HepG2 (cell line): ENCODE results near the gene TFPI. TPM values are rescaled to one million over a fixed set of nuclear protein-coding genes. Genes with fewer than 3 reads are reported as not detected.

ENCODE experiments used
- ATAC-seq: fragments of 200-7000 bp; cut with Tn5 transposase; 3 replicates; pipeline ENCODE4 v1.9.1; 2020; ENCODE audit warnings: mild to moderate bottlenecking, moderate library complexity
- BruUV-seq: library from RNA; stranded (reverse); fragments of 400-500 nt; replicated peaks from 2 replicates; lab custom pipeline; 2021; lab: Mats Ljungman, UMichigan
- CTCF ChIA-PET: fragments of 300-600 bp; formaldehyde crosslinking; extraction: SDS; loops from one replicate; lab custom pipeline; 2021; ENCODE audit warnings: low total read pairs, inconsistent platforms, low intra/inter-chr PET ratio; lab: Yijun Ruan, JAX
- POLR2A ChIA-PET: fragments of 350-600 bp; sonication (Branson Sonifier 250); formaldehyde crosslinking; loops from one replicate; lab custom pipeline; 2020; ENCODE audit warnings: antibody characterized with exemption, inconsistent platforms; lab: Yijun Ruan, JAX
- DNase-seq: peaks from one replicate; pipeline ENCODE4 v3.0.0-alpha.2; 2015; ENCODE audit warnings: low spot score
- FAIRE-seq: peaks from 3 replicates; lab custom pipeline; 2011; peaks lifted over from hg19 to GRCh38; lab: Jason Lieb, UNC
- H2AFZ ChIP-seq: one replicate; pipeline ENCODE4 v1.6.1; 2011; ENCODE audit warnings: low read length, inconsistent platforms
- H3K27ac ChIP-seq: fragments of 300-600 bp; 3 replicates; pipeline ENCODE4 v1.8.0; 2011; ENCODE audit warnings: mixed run types, mild to moderate bottlenecking, mixed read lengths, low read length, inconsistent platforms; ENCODE audit not compliant: insufficient read depth; ENCODE audit errors: extremely low read length
- H3K27me3 ChIP-seq, 2 experiments: fragments of 200-600 bp in 1 of 2; 2 replicates in 1 of 2; 3 replicates in 1 of 2; pipeline versions ENCODE4 v1.6.0 to v1.8.0; 2011; ENCODE audit warnings: low read length in 2 of 2, mild to moderate bottlenecking in 2 of 2, moderate library complexity in 2 of 2, inconsistent platforms in 1 of 2; ENCODE audit not compliant: insufficient read depth in 2 of 2, control insufficient read depth in 1 of 2
- H3K36me3 ChIP-seq, 2 experiments: fragments of 200-600 bp in 1 of 2; replicated peaks in 1 of 2; 2 replicates in 1 of 2; 3 replicates in 1 of 2; pipeline versions ENCODE4 v1.5.1 to v1.8.0; 2011; ENCODE audit warnings: low read length in 2 of 2, inconsistent platforms in 1 of 2; ENCODE audit not compliant: insufficient read depth in 2 of 2, control insufficient read depth in 1 of 2
- H3K4me1 ChIP-seq: 2 replicates; pipeline ENCODE4 v1.5.1; 2012; ENCODE audit warnings: low read length, inconsistent platforms; ENCODE audit not compliant: insufficient read depth
- H3K4me2 ChIP-seq: 2 replicates; pipeline ENCODE4 v1.6.0; 2011; ENCODE audit warnings: low read depth, low read length, inconsistent platforms
- H3K4me3 ChIP-seq, 3 experiments: fragments of 200-600 bp in 1 of 3; sonication (generic), shearing (Covaris generic) in 1 of 3; replicated peaks in 1 of 3; 2 replicates each; pipeline ENCODE4 v1.5.1; 2011 to 2016; ENCODE audit warnings: low read length in 3 of 3, inconsistent platforms in 2 of 3, low read depth in 2 of 3, mild to moderate bottlenecking in 2 of 3, control low read depth in 1 of 3, mixed read lengths in 1 of 3; ENCODE audit not compliant: insufficient read depth in 1 of 3
- H3K79me2 ChIP-seq: one replicate; pipeline ENCODE4 v1.6.1; 2011; ENCODE audit warnings: low read length, inconsistent platforms; ENCODE audit not compliant: insufficient read depth
- H3K9ac ChIP-seq: 2 replicates; pipeline ENCODE4 v1.6.0; 2011; ENCODE audit warnings: mild to moderate bottlenecking, low read depth, low read length, inconsistent platforms; ENCODE audit not compliant: insufficient read depth
- H3K9me3 ChIP-seq: 2 replicates; pipeline ENCODE4 v1.5.1; 2012; ENCODE audit warnings: mild to moderate bottlenecking, low read length
- H4K20me1 ChIP-seq: 2 replicates; pipeline ENCODE4 v1.6.0; 2011; ENCODE audit warnings: inconsistent platforms, mild to moderate bottlenecking, low read length, moderate library complexity; ENCODE audit not compliant: insufficient read depth
- DNMT1 ChIP-seq: sonication (generic); formaldehyde crosslinking; IDR thresholded peaks from 2 replicates; pipeline ENCODE4 v1.5.1; 2020; ENCODE audit warnings: mild to moderate bottlenecking, missing genetic modification reagents
- GATAD1 ChIP-seq: IDR thresholded peaks from 2 replicates; pipeline ENCODE4 v1.6.1; 2016; ENCODE audit warnings: missing genetic modification reagents, missing compliant biosample characterization
- HNRNPLL ChIP-seq: fragments of 200-400 bp; formaldehyde crosslinking; IDR thresholded peaks from 2 replicates; pipeline ENCODE4 v1.6.1; 2017; ENCODE audit warnings: mild to moderate bottlenecking, low read depth, low read length; ENCODE audit not compliant: poor library complexity, severe bottlenecking
- HOXA5 ChIP-seq: sonication (generic); formaldehyde crosslinking; IDR thresholded peaks from 2 replicates; pipeline ENCODE4 v1.4.0; 2020; ENCODE audit warnings: missing genetic modification reagents
- MAFK ChIP-seq, 2 experiments: IDR thresholded peaks in 1 of 2; conservative IDR thresholded peaks in 1 of 2; 2 replicates each; pipeline ENCODE4 v1.6.1; 2011; ENCODE audit warnings: improper control_type of control experiment in 2 of 2, low read length in 2 of 2
- MTF2 ChIP-seq: sonication (generic); formaldehyde crosslinking; IDR thresholded peaks from 2 replicates; pipeline ENCODE4 v1.5.0; 2020; ENCODE audit warnings: missing genetic modification reagents, borderline replicate concordance
- NAIF1 ChIP-seq: sonication (generic); formaldehyde crosslinking; IDR thresholded peaks from 2 replicates; pipeline ENCODE4 v1.5.0; 2020; ENCODE audit warnings: mild to moderate bottlenecking, missing genetic modification reagents, borderline replicate concordance
- NCOR1 ChIP-seq: fragments of 200-600 bp; sonication (generic); IDR thresholded peaks from 2 replicates; pipeline ENCODE4 v1.7.0; 2017; ENCODE audit warnings: antibody characterized with exemption, low read length, borderline replicate concordance
- RBFOX2 ChIP-seq: fragments of 200-400 bp; formaldehyde crosslinking; IDR thresholded peaks from 2 replicates; pipeline ENCODE4 v1.6.1; 2017; ENCODE audit warnings: low read depth, mild to moderate bottlenecking, low read length
- SIN3B ChIP-seq: fragments of 150-350 bp; IDR thresholded peaks from 2 replicates; pipeline ENCODE4 v1.6.1; 2014; ENCODE audit warnings: low read length
- SMC3 ChIP-seq: IDR thresholded peaks from 2 replicates; pipeline ENCODE4 v1.6.1; 2011; ENCODE audit warnings: low read length, improper control_type of control experiment
- TEAD3 ChIP-seq: optimal IDR thresholded peaks from 2 replicates; pipeline ENCODE3; 2016; ENCODE audit warnings: borderline replicate concordance
- ZBTB20 ChIP-seq: sonication (generic); formaldehyde crosslinking; IDR thresholded peaks from 2 replicates; pipeline ENCODE4 v1.8.1; 2023; ENCODE audit warnings: missing genetic modification reagents, low read depth, mild to moderate bottlenecking, borderline replicate concordance
- ZBTB21 ChIP-seq: sonication (generic); formaldehyde crosslinking; IDR thresholded peaks from 2 replicates; pipeline ENCODE4 v1.4.0; 2020; ENCODE audit warnings: missing genetic modification reagents
- ZBTB7B ChIP-seq: sonication (generic); formaldehyde crosslinking; IDR thresholded peaks from 2 replicates; pipeline ENCODE4 v1.4.0; 2020; ENCODE audit warnings: missing genetic modification reagents
- ZNF136 ChIP-seq: sonication (generic); formaldehyde crosslinking; IDR thresholded peaks from 2 replicates; pipeline ENCODE4 v1.8.1; 2022; ENCODE audit warnings: low read depth, mild to moderate bottlenecking, moderate library complexity, missing genetic modification reagents
- ZNF30 ChIP-seq: sonication (generic); formaldehyde crosslinking; IDR thresholded peaks from 2 replicates; pipeline ENCODE4 v1.5.0; 2020; ENCODE audit warnings: mild to moderate bottlenecking, missing genetic modification reagents
- ZNF713 ChIP-seq: sonication (generic); formaldehyde crosslinking; IDR thresholded peaks from 2 replicates; pipeline ENCODE4 v1.4.0; 2020; ENCODE audit warnings: mild to moderate bottlenecking, missing genetic modification reagents
- WGBS: methylation state at CpG from one replicate; pipeline ENCODE4 v1.1.6; 2017; ENCODE audit warnings: low lambda C conversion rate; 5-methylcytosine and 5-hydroxymethylcytosine counted together
- in situ Hi-C: cut with HindIII; loops from 2 replicates; pipeline ENCODE4 v1.10.0; 2017; ENCODE audit warnings: low pct_unique_long_range_greater_than_20kb; ENCODE audit not compliant: extremely low pct_ligation_motif_present
- intact Hi-C: fragments of 100-400 bp; cut with micrococcal nuclease; formaldehyde crosslinking; loops from one replicate; pipeline ENCODE4 v1.10.0; 2022; ENCODE audit not compliant: unreplicated experiment
- polyA plus RNA-seq, 8 experiments: library from polyadenylated mRNA; depleted of rRNA in 3 of 8; stranded (reverse) in 7 of 8; unstranded in 1 of 8; fragments of >200 nt; fragmentation: Illumina TruSeq in 4 of 8; extraction: Trizol in 4 of 8; gene quantifications; 2 replicates each; pipeline versions ENCODE4 v1.2.1 to v1.2.3, GENCODE V29; 2011 to 2016; ENCODE audit warnings: low read depth in 4 of 8, missing spikeins in 1 of 8, mixed read lengths in 1 of 8; ENCODE audit not compliant: insufficient read depth in 1 of 8
- total RNA-seq, 5 experiments: library from RNA; depleted of rRNA; stranded (reverse); fragments of >200 nt; fragmentation: Illumina TruSeq; extraction: Trizol; gene quantifications; 2 replicates each; pipeline ENCODE4 v1.2.3, GENCODE V29; 2016; ENCODE audit warnings: low read depth in 1 of 5
- TF ChIP-seq, protein P1 (sequence below): sonication (generic); formaldehyde crosslinking; IDR thresholded peaks from 2 replicates; pipeline ENCODE4 v1.9.0; 2021; ENCODE audit warnings: missing genetic modification reagents, mild to moderate bottlenecking, borderline replicate concordance
- TF ChIP-seq, protein P2 (sequence below): sonication (generic); formaldehyde crosslinking; IDR thresholded peaks from 2 replicates; pipeline ENCODE4 v1.8.0; 2022; ENCODE audit warnings: mild to moderate bottlenecking, missing genetic modification reagents

Gene TFPI
- total and polyA plus RNA-seq, 2 of the 13 experiments (the other 11 are each of a cell fraction or from before 2014, with no cell fraction given) = 301 to 436 TPM

DNA sequence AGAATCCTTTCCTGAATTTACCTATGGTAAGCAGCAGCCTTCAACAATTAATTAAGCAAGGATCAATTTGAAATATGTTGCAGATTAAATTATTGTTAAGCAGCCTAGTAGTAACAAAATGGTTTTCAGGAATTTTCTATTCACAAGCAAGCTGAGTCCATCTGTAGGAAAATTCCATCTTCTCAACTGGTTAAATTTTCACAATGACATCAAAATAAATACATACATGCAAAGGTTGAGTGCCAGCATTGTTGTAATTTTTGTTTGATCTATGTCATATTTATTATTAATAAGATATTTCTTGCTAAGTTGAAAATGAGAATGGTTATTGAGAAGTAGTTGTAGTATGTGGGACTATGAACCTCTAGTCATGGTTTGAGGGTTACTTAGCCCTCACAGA lies 15.3 kb upstream of the TFPI start:
- intact Hi-C loops (no loop called here), in situ Hi-C loops (no loop called here)
- Histone ChIP-seq H3K9me3 (no peaks in the 10 kb centered on the region), H3K36me3 (no peaks in the 10 kb centered on the region; a peak in 1 of 5 replicates), H3K79me2 (no peaks in the 10 kb centered on the region), H2AFZ (no peak overlapping the region), H3K9ac (no peak overlapping the region), H3K4me2 (no peak overlapping the region), H3K27ac (no peak overlapping the region), H3K27me3 (no peaks in the 10 kb centered on the region), H3K4me1 (peaks cover 41% of the 10 kb centered on the region), H4K20me1 (no peaks in the 10 kb centered on the region), H3K4me3 (no peak overlapping the region)
- no TSS peak for BruUV-seq
- no peak for TF ChIP-seq DNMT1 (CRISPR knock-in tag)
- TF ChIP-seq MTF2 (CRISPR knock-in tag) = no peak
- TF ChIP-seq TEAD3 (CRISPR knock-in tag) = no peak
- TF ChIP-seq MAFK (conservative IDR thresholded peaks at IDR 0.05 in 1 of 2, IDR thresholded peaks at IDR 0.05 in 1 of 2; ENCODE audit: low read length in 2 of 2) = no peak
- no peak for TF ChIP-seq ZNF30 (CRISPR knock-in tag)
- TF ChIP-seq, protein P1, sequence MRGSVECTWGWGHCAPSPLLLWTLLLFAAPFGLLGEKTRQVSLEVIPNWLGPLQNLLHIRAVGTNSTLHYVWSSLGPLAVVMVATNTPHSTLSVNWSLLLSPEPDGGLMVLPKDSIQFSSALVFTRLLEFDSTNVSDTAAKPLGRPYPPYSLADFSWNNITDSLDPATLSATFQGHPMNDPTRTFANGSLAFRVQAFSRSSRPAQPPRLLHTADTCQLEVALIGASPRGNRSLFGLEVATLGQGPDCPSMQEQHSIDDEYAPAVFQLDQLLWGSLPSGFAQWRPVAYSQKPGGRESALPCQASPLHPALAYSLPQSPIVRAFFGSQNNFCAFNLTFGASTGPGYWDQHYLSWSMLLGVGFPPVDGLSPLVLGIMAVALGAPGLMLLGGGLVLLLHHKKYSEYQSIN (CRISPR knock-in tag) = no peak
- TF ChIP-seq NAIF1 (CRISPR knock-in tag) = no peak
- TF ChIP-seq NCOR1 = no peak
- FAIRE-seq (no peak), ATAC-seq (no peak), DNase-seq (no peak)
- POLR2A ChIA-PET = interaction anchor here (1.7 kb wide), 1 partner anchor 19 kb away, joined by 3 read pairs; no protein-coding TSS in a partner anchor
- CTCF ChIA-PET = no interaction called here

DNA sequence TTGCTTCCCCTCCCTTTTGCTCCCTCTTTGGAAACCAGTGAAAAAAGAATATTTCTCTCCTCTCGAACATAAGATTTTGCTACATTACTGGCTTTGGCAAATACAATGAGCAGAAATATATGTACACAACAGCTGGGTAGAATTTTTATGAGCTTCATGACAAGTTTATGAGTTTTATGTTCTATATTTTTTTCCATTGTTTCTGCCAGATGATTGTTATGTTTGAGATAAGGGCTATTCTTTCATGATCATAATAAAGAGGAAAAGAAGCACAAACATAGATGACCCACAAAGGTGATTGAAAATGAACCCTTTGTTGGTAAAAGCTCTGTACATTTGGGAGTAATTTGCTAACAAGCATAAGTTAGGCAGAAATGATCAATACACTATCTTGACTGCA lies 14.8 kb upstream of the TFPI start:
- POLR2A ChIA-PET = interaction anchor here (1.7 kb wide), 1 partner anchor 19 kb away, joined by 3 read pairs; no protein-coding TSS in a partner anchor
- 98% methylated on average over 1 of the region's 1 CpG for WGBS
- TF ChIP-seq ZBTB21 (CRISPR knock-in tag) = no peak
- no peak for TF ChIP-seq SMC3
- TF ChIP-seq, protein P2, sequence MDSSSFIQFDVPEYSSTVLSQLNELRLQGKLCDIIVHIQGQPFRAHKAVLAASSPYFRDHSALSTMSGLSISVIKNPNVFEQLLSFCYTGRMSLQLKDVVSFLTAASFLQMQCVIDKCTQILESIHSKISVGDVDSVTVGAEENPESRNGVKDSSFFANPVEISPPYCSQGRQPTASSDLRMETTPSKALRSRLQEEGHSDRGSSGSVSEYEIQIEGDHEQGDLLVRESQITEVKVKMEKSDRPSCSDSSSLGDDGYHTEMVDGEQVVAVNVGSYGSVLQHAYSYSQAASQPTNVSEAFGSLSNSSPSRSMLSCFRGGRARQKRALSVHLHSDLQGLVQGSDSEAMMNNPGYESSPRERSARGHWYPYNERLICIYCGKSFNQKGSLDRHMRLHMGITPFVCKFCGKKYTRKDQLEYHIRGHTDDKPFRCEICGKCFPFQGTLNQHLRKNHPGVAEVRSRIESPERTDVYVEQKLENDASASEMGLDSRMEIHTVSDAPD = no peak
- TF ChIP-seq RBFOX2 = no peak
- TF ChIP-seq GATAD1 (CRISPR knock-in tag) = no peak
- TF ChIP-seq ZNF713 (CRISPR knock-in tag) = no peak
- TF ChIP-seq ZBTB7B (CRISPR knock-in tag) = no peak
- no peak for TF ChIP-seq ZNF136 (CRISPR knock-in tag)
- no peak for TF ChIP-seq HNRNPLL
- no peak for TF ChIP-seq HOXA5 (CRISPR knock-in tag)
- no peak for TF ChIP-seq SIN3B
- TF ChIP-seq ZBTB20 (CRISPR knock-in tag) = no peak

More for the DNA sequence above, 14.8 kb upstream of the TFPI start:
- no peak overlapping the region for H3K4me3 ChIP-seq
- no peak overlapping the region for H2AFZ ChIP-seq
- H3K9me3 ChIP-seq = no peaks in the 10 kb centered on the region
- ATAC-seq (no peak), FAIRE-seq (no peak), DNase-seq (no peak)
- H3K9ac ChIP-seq = no peak overlapping the region
- intact Hi-C loops (no loop called here), in situ Hi-C loops (no loop called here)
- H4K20me1 ChIP-seq = no peaks in the 10 kb centered on the region
- BruUV-seq = no TSS peak
- peaks cover 41% of the 10 kb centered on the region for H3K4me1 ChIP-seq
- no peaks in the 10 kb centered on the region for H3K27me3 ChIP-seq
- H3K27ac ChIP-seq = no peak overlapping the region
- H3K79me2 ChIP-seq = no peaks in the 10 kb centered on the region
- CTCF ChIA-PET = no interaction called here
- H3K4me2 ChIP-seq = no peak overlapping the region
- H3K36me3 ChIP-seq = no peaks in the 10 kb centered on the region; a peak in 1 of 5 replicates
